Prostate gland (tissue), 2 donors: ENCODE measurements around the gene RAI1.

Experiments
- CTCF ChIP-seq, 4 experiments: fragments of 200-600 bp in 2 of 4; fragments of 450-650 bp in 2 of 4; sonication (generic) in 2 of 4; IDR thresholded peaks; 1 replicate in 3 of 4; 2 replicates in 1 of 4; pipeline ENCODE4 v1.5.1; 2016 to 2019; ENCODE audit warnings: antibody characterized with exemption in 4 of 4, mild to moderate bottlenecking in 2 of 4, moderate library complexity in 2 of 4
- POLR2A ChIP-seq: fragments of 450-650 bp; IDR thresholded peaks from one replicate; pipeline ENCODE4 v1.6.1; 2016; ENCODE audit warnings: antibody characterized with exemption, mild to moderate bottlenecking
- POLR2AphosphoS5 ChIP-seq: sonication (generic); formaldehyde crosslinking; IDR thresholded peaks from one replicate; pipeline ENCODE4 v1.6.1; 2017; ENCODE audit warnings: antibody characterized with exemption

- no peak for TF ChIP-seq CTCF (IDR thresholded peaks at IDR 0.05)
- TF ChIP-seq POLR2AphosphoS5: no peak
- TF ChIP-seq POLR2A: no peak
These were observed 143.0 kb downstream of the RAI1 start for GRCh38 chr17:17824119-17824782.
